ENCODE measurements around the gene S100A5. TPM values are rescaled to one million over a fixed set of nuclear protein-coding genes. Genes with fewer than 3 reads are reported as not detected.

S100A5 gene
- total and polyA plus RNA-seq, 9 of the 15 experiments (the other 6 are each of a cell fraction or from before 2014, with no cell fraction given) = 0.56 to 1.4 (median 0.64) TPM; not detected in 5

DNA sequence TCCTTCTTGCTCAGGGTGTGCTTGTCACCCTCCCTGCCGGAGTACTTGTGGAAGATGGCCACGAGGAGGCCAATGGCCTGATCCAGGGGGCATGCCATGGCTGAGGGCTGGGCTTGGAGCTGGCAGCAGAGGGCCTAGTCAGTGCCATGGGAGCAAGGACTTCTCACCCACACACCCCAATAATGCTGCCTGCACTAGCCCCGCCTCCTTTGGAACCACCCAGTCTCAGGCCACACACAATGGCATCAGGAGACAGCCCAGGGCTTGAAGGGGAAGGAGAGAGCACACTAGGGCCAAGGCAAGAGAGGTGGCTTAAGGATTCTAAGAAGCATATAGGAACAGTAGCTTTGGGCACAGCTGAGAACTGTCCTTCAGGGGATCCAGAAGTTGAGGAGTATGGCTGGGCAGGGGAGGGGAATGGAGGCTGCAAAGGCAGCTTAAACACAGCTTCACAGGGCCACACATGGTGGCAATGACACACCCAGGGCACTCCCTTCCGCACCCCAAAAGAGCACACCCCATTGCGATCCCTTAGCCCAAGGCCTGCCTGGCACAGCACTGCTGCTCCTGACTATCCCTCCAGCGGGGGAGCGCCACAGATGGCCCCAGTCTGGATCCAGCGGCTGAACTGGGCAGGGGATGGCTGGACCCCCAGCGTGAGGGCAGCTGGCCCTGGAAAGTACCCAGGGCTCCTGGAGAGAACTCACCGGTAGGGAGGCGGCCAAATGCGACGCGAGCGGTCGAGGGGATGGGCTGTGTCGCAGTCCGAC lies 5.3 kb downstream of the S100A5 start, which contains the start of gene S100A6 (continued):
- TF ChIP-seq, protein P1, sequence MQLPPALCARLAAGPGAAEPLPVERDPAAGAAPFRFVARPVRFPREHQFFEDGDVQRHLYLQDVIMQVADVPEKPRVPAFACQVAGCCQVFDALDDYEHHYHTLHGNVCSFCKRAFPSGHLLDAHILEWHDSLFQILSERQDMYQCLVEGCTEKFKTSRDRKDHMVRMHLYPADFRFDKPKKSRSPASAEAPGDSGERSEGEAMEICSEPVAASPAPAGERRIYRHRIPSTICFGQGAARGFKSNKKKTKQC (CRISPR knock-in tag; IDR thresholded peaks at IDR 0.05) = no peak
- no peak for TF ChIP-seq ZNF253 (CRISPR knock-in tag; conservative IDR thresholded peaks at IDR 0.05)

DNA sequence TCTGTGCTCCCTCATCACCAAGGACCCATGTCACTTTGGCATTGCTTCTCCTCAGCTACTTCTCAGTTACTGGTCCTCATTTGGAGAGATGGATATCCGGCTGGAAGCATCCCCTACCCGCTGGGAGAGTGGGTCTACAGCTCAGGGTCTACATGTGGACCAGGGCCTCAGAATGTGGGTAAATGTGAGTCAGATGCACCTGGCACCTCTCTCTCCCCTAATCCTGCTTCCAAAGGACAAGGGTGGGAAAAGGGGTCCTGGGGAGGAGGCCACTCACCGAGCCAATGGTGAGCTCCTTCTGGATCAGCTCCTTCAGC lies 5.9 kb downstream of the S100A5 start:
- H3K9me3 ChIP-seq (replicated peaks; ENCODE audit: control insufficient read depth, insufficient read depth, low read depth, low read length) = no peaks in the 10 kb centered on the region
- ChIA-PET POLR2A (interaction anchor here (0.7 to 1.2 kb wide), 3 partner anchors 9 to 15 kb away, joined by 3 to 5 read pairs (median 4); partner anchors contain the start of gene S100A4), CTCF (ENCODE audit: low intra/inter-chr PET ratio) (interaction anchor here (0.7 kb wide), 1 partner anchor 37 kb away, joined by 3 read pairs; no protein-coding TSS in a partner anchor)
- H4K20me1 ChIP-seq (replicated peaks; ENCODE audit: control insufficient read depth, insufficient read depth, low read length) = no peaks in the 10 kb centered on the region
- H3K27me3 ChIP-seq (ENCODE audit: control insufficient read depth in 2 of 2, insufficient read depth in 2 of 2, low read length in 2 of 2) = no peaks in the 10 kb centered on the region
- DNase-seq (ENCODE audit: extremely low read depth in 1 of 4, low spot score in 3 of 4) (peak in 1 of 4 experiments; percentile 2), FAIRE-seq (no peak), ATAC-seq (no peak)
- 0 out of 4 replicates have a peak overlapping the region, but pooled peaks of 1 of the 2 experiments have one; percentile 82 for H3K9ac ChIP-seq (ENCODE audit: insufficient read depth in 1 of 2, low read depth in 2 of 2, low read length in 2 of 2)
- intact Hi-C loops (cut with micrococcal nuclease) (loop anchor here (5.0 kb wide), 1 partner anchor 97 kb away; the partner anchor contains the start of gene CHTOP), in situ Hi-C loops (cut with MboI) (loop anchor here (5.0 kb wide), 1 partner anchor 32 kb away; the partner anchor contains the start of gene S100A2)
- TF ChIP-seq GABPB1 (CRISPR knock-in tag; IDR thresholded peaks at IDR 0.05) (no peak), FOXJ3 (CRISPR knock-in tag; IDR thresholded peaks at IDR 0.05) (no peak), POU5F1 (IDR thresholded peaks at IDR 0.05; ENCODE audit: borderline replicate concordance, low read depth, low read length, partially characterized antibody) (no peak), HNRNPK (IDR thresholded peaks at IDR 0.05; ENCODE audit: low read depth, low read length, poor library complexity, severe bottlenecking) (no peak), SPI1 (IDR thresholded peaks at IDR 0.05; ENCODE audit: borderline replicate concordance, low read depth, low read length) (no peak), TAF1 (IDR thresholded peaks at IDR 0.05; ENCODE audit: control insufficient read depth, extremely low read depth, insufficient read depth, low read length, severe bottlenecking) (no peak), FOXK1 (CRISPR knock-in tag; IDR thresholded peaks at IDR 0.05; ENCODE audit: borderline replicate concordance) (no peak), ARHGAP35 (IDR thresholded peaks at IDR 0.05; ENCODE audit: partially characterized antibody) (no peak)
- TF ChIP-seq, protein P2, sequence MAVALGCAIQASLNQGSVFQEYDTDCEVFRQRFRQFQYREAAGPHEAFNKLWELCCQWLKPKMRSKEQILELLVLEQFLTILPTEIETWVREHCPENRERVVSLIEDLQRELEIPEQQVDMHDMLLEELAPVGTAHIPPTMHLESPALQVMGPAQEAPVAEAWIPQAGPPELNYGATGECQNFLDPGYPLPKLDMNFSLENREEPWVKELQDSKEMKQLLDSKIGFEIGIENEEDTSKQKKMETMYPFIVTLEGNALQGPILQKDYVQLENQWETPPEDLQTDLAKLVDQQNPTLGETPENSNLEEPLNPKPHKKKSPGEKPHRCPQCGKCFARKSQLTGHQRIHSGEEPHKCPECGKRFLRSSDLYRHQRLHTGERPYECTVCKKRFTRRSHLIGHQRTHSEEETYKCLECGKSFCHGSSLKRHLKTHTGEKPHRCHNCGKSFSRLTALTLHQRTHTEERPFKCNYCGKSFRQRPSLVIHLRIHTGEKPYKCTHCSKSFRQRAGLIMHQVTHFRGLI (CRISPR knock-in tag; IDR thresholded peaks at IDR 0.05) = no peak
- H2AFZ ChIP-seq (ENCODE audit: low read depth, low read length) = no peak overlapping the region
- no peaks in the 10 kb centered on the region; the same call in 2 of the 3 replicates for H3K79me2 ChIP-seq (ENCODE audit: control insufficient read depth, insufficient read depth, low read length)
- H3K27ac ChIP-seq (ENCODE audit: extremely low read depth, low read depth, low read length) = no peak overlapping the region
- BruUV-seq (replicated peaks) = no TSS peak
- H3K36me3 ChIP-seq (ENCODE audit: control insufficient read depth, insufficient read depth, low read length) = no peaks in the 10 kb centered on the region
- H3K4me2 ChIP-seq (ENCODE audit: insufficient read depth, low read length) = peak overlapping the region; percentile 65; the same call in 1 of the 2 replicates
- no peak overlapping the region for H3K4me3 ChIP-seq
- peaks cover 47 to 52% of the 10 kb centered on the region in 2 experiments for H3K4me1 ChIP-seq (replicated peaks in 1 of 2; ENCODE audit: control insufficient read depth in 2 of 2, insufficient read depth in 2 of 2, low read length in 2 of 2)
- WGBS (ENCODE audit: insufficient coverage, low coverage, missing lambda C conversion rate) = 80% methylated on average over 3 of the region's 3 CpGs
- H3K9me1 ChIP-seq (ENCODE audit: control insufficient read depth, insufficient read depth, low read length) = no peaks in the 10 kb centered on the region

Data from K562 (cell line).